OCI-LY7 (cell line): ENCODE measurements around the gene RANGRF. TPM values are rescaled to one million over a fixed set of nuclear protein-coding genes. Genes with fewer than 3 reads are reported as not detected.

Experiments
- BruUV-seq: library from RNA; stranded (reverse); fragments of 400-500 nt; replicated peaks from 2 replicates; lab custom pipeline; 2021; lab: Mats Ljungman, UMichigan
- CTCF ChIA-PET: fragments of 300-600 bp; sonication (Branson Sonifier 250); formaldehyde crosslinking; loops from one replicate; lab custom pipeline; 2022; ENCODE audit warnings: antibody characterized with exemption; ENCODE audit not compliant: unreplicated experiment; lab: Charles Lee
- POLR2A ChIA-PET: fragments of 300-600 bp; sonication (Branson Sonifier 250); formaldehyde crosslinking; loops from one replicate; lab custom pipeline; 2022; ENCODE audit warnings: antibody characterized with exemption; lab: Charles Lee
- DNase-seq: peaks from one replicate; pipeline ENCODE4 v3.0.0-alpha.2; 2015; ENCODE audit warnings: low spot score
- H2AFZ ChIP-seq: fragments of 200-600 bp; sonication (generic), shearing (Covaris generic); 2 replicates; pipeline ENCODE4 v1.6.1; 2014; ENCODE audit warnings: mild to moderate bottlenecking, antibody characterized with exemption, low read length, moderate library complexity
- H3K27ac ChIP-seq: fragments of 200-600 bp; sonication (generic); 2 replicates; pipeline ENCODE4 v1.5.1; 2014; ENCODE audit warnings: mixed run types, low read depth, mild to moderate bottlenecking, moderate library complexity, low read length, inconsistent platforms; ENCODE audit not compliant: poor library complexity, severe bottlenecking
- H3K36me3 ChIP-seq: fragments of 200-600 bp; sonication (generic); 2 replicates; pipeline ENCODE4 v1.6.1; 2014; ENCODE audit warnings: mild to moderate bottlenecking, antibody characterized with exemption, low read length, moderate library complexity, mixed read lengths; ENCODE audit not compliant: insufficient read depth
- H3K4me1 ChIP-seq: fragments of 200-600 bp; sonication (generic); 2 replicates; pipeline ENCODE4 v1.5.1; 2014; ENCODE audit warnings: mild to moderate bottlenecking, low read length; ENCODE audit not compliant: insufficient read depth, poor library complexity, severe bottlenecking
- H3K4me2 ChIP-seq: fragments of 200-600 bp; sonication (generic); 2 replicates; pipeline ENCODE4 v1.6.1; 2014; ENCODE audit warnings: mild to moderate bottlenecking, low read length
- H3K4me3 ChIP-seq: fragments of 200-600 bp; sonication (generic); 2 replicates; pipeline ENCODE4 v1.5.1; 2014; ENCODE audit warnings: mild to moderate bottlenecking, low read depth, low read length; ENCODE audit not compliant: poor library complexity, severe bottlenecking
- H3K79me2 ChIP-seq: fragments of 200-600 bp; sonication (generic); 2 replicates; pipeline ENCODE4 v1.6.1; 2016; ENCODE audit warnings: low read depth, mild to moderate bottlenecking, low read length, moderate library complexity, mixed read lengths; ENCODE audit not compliant: insufficient read depth
- H3K9me2 ChIP-seq: fragments of 200-600 bp; sonication (generic); 2 replicates; pipeline ENCODE4 v1.6.1; 2016; ENCODE audit warnings: mild to moderate bottlenecking, low read length, mixed read lengths; ENCODE audit not compliant: insufficient read depth
- H3K9me3 ChIP-seq: fragments of 200-600 bp; sonication (generic); 2 replicates; pipeline ENCODE4 v1.6.1; 2014; ENCODE audit warnings: mild to moderate bottlenecking, mixed run types, low read length, mixed read lengths
- H4K20me1 ChIP-seq: fragments of 200-600 bp; sonication (generic); 2 replicates; pipeline ENCODE4 v1.6.1; 2014; ENCODE audit warnings: mild to moderate bottlenecking, antibody characterized with exemption, low read length, moderate library complexity, mixed read lengths; ENCODE audit not compliant: insufficient read depth
- EZH2phosphoT487 ChIP-seq: fragments of 200-600 bp; sonication (generic); IDR thresholded peaks from 2 replicates; pipeline ENCODE4 v1.6.1; 2018; ENCODE audit warnings: low read depth, borderline replicate concordance, mild to moderate bottlenecking, mixed run types, antibody characterized with exemption, low read length, moderate library complexity, mixed read lengths
- intact Hi-C: fragments of 100-400 bp; cut with micrococcal nuclease; formaldehyde crosslinking; loops from one replicate; pipeline ENCODE4 v1.10.0; 2022; ENCODE audit not compliant: unreplicated experiment
- total RNA-seq, 2 experiments: library from RNA; depleted of rRNA in 1 of 2; stranded (reverse); fragments of >200 nt in 1 of 2; shearing (Covaris generic) in 1 of 2; gene quantifications; 2 replicates each; pipeline ENCODE4 v1.2.3, GENCODE V29; 2014 to 2022
- TF ChIP-seq, protein P1 (sequence below): fragments of 200-600 bp; sonication (generic); conservative IDR thresholded peaks from 2 replicates; pipeline ENCODE4 v1.5.1; 2014; ENCODE audit warnings: mild to moderate bottlenecking, antibody characterized with exemption, low read length, moderate library complexity, mixed read lengths

The RANGRF gene
- total RNA-seq, 2 experiments from 2014 or later = 32.2 to 43.3 TPM

DNA sequence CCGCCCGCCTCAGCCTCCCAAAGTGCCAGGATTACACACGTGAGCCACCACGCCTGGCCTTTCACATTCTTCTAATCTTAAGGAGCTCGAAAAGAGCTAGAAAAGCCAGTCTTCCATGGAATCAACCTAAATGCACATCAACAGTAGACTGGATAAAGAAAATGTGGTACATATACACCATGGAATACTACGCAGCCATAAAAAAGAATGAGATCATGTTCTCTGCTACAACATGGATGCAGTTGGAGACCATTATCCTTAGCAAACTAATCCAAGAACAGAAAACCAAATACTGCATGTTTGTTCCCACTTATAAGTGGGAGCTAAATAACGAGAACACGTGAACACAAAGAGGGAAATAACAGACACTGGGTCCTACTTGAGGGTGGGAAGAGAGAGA lies 43.7 kb upstream of the RANGRF start:
- Histone ChIP-seq H3K9me3 (no peaks in the 10 kb centered on the region), H3K4me1 (peaks cover 34% of the 10 kb centered on the region), H3K79me2 (peaks cover 45% of the 10 kb centered on the region), H3K4me3 (no peak overlapping the region), H2AFZ (no peak overlapping the region), H3K27ac (no peak overlapping the region), H3K9me2 (no peaks in the 10 kb centered on the region), H3K36me3 (peaks cover 54% of the 10 kb centered on the region), H3K4me2 (no peak overlapping the region), H4K20me1 (no peaks in the 10 kb centered on the region)
- ChIA-PET POLR2A (interaction anchor here (0.8 to 1.0 kb wide), 5 partner anchors 8 to 54 kb away, joined by 3 read pairs; partner anchors contain the start of gene AURKB), CTCF (no interaction called here)
- intact Hi-C loops = loop anchor here (5.0 kb wide), 2 partner anchors 32 to 138 kb away; partner anchors contain the start of genes AURKB and RPL26
- DNase-seq = no peak
- TF ChIP-seq, protein P1, sequence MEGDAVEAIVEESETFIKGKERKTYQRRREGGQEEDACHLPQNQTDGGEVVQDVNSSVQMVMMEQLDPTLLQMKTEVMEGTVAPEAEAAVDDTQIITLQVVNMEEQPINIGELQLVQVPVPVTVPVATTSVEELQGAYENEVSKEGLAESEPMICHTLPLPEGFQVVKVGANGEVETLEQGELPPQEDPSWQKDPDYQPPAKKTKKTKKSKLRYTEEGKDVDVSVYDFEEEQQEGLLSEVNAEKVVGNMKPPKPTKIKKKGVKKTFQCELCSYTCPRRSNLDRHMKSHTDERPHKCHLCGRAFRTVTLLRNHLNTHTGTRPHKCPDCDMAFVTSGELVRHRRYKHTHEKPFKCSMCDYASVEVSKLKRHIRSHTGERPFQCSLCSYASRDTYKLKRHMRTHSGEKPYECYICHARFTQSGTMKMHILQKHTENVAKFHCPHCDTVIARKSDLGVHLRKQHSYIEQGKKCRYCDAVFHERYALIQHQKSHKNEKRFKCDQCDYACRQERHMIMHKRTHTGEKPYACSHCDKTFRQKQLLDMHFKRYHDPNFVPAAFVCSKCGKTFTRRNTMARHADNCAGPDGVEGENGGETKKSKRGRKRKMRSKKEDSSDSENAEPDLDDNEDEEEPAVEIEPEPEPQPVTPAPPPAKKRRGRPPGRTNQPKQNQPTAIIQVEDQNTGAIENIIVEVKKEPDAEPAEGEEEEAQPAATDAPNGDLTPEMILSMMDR = no peak
- TF ChIP-seq EZH2phosphoT487 = no peak
- no TSS peak for BruUV-seq

DNA sequence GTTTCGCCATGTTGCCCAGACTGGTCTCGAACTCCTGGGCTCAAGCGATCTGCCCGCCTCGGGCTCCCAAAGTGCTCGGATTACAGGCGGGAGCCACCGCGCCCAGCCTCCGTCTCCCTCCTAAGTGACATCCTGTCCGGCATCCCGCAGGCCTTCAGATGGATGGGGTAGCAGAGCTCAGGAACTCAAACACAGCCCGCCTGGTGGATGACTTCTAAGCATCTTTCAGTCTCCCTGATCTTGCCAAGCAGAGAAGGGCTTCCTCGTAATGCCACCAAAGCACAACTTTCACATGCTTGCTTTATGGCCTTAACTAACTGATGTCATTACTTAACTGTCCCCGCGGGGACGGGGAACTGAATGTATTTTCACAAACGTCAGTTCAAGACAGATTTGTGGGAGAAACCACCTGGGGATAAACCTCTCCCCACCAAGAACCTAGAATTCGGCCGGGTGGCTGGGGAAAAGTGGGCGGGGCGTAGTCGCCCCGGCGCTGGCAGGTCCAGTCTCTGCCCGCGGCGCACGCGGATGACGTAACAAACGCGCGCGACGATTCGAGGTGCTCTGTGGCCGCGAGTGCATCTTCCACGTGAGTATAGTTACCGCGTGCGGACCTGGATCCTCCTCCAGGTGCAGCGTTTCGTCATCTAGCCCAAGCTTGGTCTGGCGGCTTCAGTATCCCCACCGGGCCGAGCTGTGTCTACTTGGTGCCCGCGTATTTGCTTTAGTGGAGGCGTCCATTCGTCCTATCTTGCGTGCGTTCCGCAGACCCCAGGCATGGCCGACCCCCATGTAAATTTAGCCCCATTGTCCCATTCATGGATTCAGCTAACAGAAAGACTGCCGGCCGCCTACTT lies 39.5 kb upstream of the RANGRF start, which contains the start of gene PFAS:
Gene PFAS, plus strand, starts transcription at position 539 of the 857 bp plus-strand sequence. CDS start 4,649 bp downstream, outside the sequence.
- Histone ChIP-seq H3K79me2 (peaks cover 66% of the 10 kb centered on the region), H3K9me2 (no peaks in the 10 kb centered on the region), H3K36me3 (peaks cover 37% of the 10 kb centered on the region), H2AFZ (peak within 1 kb of the TSS; percentile 58; the same call in 1 of the 2 replicates), H3K4me2 (peak within 1 kb of the TSS; percentile 89), H3K27ac (peak within 1 kb of the TSS; percentile 99), H3K9me3 (no peaks in the 10 kb centered on the region), H3K4me1 (peaks cover 39% of the 10 kb centered on the region), H4K20me1 (no peaks in the 10 kb centered on the region), H3K4me3 (peak within 1 kb of the TSS; percentile 87)
- peak; percentile 97 for DNase-seq
- no TSS peak for BruUV-seq
- intact Hi-C loops = loop anchor here (2.0 to 5.0 kb wide), 3 partner anchors 37 to 133 kb away; partner anchors contain the start of genes AURKB and RPL26
- TF ChIP-seq, protein P1 = no peak
- TF ChIP-seq EZH2phosphoT487 = no peak
- ChIA-PET POLR2A (interaction anchor here (0.6 to 2.8 kb wide), 13 partner anchors 11 to 372 kb away, joined by 3 to 14 read pairs (median 4); partner anchors contain the start of genes RANGRF and SLC25A35), CTCF (interaction anchor here (1.2 kb wide), 1 partner anchor 46 kb away, joined by 3 read pairs; the partner anchor contains the start of gene SLC25A35)
